ENCODE data around the gene DLL3.
"Not testable (repeated sequence)": the region's sequence is repeated elsewhere in the genome, so short reads cannot be mapped to it uniquely, and the experiment has no call there.

The DLL3 gene, protein sequence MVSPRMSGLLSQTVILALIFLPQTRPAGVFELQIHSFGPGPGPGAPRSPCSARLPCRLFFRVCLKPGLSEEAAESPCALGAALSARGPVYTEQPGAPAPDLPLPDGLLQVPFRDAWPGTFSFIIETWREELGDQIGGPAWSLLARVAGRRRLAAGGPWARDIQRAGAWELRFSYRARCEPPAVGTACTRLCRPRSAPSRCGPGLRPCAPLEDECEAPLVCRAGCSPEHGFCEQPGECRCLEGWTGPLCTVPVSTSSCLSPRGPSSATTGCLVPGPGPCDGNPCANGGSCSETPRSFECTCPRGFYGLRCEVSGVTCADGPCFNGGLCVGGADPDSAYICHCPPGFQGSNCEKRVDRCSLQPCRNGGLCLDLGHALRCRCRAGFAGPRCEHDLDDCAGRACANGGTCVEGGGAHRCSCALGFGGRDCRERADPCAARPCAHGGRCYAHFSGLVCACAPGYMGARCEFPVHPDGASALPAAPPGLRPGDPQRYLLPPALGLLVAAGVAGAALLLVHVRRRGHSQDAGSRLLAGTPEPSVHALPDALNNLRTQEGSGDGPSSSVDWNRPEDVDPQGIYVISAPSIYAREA

DNA sequence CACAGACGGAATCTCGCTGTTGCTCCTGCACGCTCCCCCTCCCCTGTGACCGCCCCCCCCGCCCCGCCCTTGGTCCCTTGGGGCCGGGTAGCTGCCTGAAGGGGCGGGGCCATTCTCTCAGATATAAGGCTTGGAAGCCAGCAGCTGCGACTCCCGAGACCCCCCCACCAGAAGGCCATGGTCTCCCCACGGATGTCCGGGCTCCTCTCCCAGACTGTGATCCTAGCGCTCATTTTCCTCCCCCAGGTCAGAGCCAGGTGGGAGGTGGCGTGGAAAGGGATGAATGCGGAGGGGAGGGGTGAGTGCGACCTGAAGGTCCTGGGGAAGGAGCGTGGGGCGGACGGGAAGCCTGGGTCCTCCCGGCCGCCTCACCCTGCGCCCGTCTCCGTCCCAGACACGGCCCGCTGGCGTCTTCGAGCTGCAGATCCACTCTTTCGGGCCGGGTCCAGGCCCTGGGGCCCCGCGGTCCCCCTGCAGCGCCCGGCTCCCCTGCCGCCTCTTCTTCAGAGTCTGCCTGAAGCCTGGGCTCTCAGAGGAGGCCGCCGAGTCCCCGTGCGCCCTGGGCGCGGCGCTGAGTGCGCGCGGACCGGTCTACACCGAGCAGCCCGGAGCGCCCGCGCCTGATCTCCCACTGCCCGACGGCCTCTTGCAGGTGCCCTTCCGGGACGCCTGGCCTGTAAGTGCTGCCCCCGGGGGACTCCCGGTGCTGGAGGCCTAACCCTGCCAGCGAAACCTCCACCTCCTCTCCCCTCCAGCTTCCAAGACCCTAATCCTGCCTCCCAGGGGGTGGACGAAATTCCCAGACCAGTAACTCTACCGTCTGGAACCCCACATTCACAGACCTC lies at the start of gene DLL3:
Gene DLL3, plus strand, starts transcription at position 150 of the 845 bp plus-strand sequence. Its CDS starts 28 bp downstream, at position 178.
- DNase-seq = peak in 1 of 2 donors; percentile 17

DNA sequence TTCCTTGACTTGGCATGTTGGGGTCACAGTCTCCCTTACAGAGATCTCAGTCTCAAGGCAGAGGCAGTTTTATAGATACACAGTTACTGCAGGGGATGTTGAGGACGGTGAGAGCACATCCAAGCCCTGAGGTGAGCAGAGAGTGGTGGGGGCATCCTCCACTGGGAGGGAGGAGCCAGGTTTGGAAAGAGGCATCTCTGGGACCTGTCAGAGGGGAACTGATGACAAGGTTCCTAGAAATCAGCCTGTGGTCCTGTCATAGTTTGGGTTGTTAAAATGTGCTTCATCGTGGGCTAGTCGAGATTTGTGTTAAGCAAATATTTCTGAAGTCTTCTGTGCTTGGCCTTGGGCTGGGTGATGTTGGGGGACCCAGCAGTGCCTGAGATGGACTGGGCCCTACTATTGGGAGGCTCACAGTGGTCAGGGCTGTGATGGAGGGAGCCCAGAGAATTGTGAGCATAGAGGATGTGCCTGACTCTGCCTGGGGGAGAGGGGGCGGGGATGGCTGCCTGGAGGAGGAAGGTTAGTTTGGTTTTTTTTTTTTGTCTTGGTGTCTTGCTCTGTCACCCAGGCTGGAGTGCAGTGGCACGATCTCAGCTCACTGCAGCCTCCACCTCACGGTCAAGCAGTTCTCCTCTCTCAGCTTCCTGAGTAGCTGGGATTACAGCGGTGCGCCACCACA lies 49.5 kb upstream of the DLL3 start:
- no peak for DNase-seq

DNA sequence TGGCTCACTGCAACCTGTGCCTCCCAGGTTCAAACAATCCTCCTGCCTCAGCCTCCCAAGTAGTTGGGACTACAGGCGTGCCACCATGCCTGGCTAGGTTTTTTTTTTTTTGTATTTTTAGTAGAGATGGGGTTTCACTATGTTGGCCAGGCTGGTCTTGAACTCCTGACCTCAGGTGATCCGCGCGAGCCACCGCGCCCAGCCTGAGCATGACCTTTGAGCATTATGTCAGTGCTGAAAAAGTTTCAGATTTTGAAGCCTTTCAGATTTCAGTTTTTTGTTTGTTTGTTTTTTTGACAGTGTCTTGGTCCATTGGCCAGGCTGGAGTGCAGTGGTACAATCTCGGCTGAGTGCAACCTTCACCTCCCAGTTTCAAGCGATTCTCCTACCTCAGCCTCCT lies 47.5 kb upstream of the DLL3 start:
- DNase-seq = not testable (repeated sequence)

DNA sequence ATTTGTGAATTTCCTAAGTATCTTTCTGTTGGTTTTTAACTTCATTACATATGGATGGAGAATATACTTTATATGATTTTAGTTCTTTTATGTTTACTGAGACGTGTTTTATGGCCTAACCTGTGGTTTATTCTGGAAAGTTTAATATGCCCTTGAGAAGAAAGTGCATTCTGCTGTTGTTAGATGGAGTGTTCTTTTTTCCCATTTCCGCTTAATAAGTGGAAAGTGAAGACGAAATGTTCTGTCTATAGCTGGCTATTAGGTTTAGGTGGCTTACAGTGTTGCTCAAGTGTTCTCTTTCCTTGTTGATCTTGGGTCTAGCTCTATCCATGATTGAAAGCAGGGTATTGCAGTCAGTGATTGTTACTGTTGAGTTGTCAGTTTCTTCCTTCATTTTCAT lies 35.3 kb upstream of the DLL3 start:
- no peak for DNase-seq

DNA sequence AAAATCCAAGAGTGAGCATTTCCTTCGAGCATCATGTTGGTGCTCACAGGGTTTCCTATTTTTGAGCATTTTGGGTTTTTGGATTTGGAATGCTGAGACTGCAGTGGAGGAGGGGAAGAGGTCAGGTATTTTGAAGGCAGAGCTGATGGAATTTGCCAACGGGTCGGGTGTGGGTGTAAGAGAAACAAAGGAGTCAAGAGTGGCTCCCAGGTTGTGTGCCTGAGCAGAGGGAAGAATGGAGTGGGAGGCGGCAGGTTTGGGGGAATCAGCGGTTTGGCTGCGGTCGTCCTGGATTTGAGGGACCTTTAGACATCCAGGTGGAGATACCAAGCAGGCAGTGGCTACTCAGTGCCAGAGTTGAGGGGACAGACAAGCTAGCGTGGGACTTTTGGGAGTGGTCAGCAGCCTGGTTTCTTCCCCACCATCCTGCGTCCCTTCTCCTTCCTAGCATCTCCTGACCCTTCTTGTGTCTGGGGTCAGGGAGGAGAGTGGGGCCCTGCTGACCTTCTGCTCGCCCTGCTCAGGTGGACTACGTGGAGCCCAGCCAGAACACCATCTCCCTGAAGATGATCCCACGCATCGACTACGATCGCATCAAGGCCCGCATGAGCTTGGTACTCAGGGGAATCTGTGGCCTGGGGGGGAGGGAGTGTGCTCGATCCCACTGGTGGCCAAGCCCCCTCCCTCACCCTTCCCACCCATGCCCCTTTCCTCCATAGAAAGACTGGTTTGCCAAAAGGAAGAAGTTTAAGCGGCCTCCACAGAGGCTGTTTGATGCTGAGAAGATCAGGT lies 32.6 kb upstream of the DLL3 start:
- no peak for DNase-seq

DNA sequence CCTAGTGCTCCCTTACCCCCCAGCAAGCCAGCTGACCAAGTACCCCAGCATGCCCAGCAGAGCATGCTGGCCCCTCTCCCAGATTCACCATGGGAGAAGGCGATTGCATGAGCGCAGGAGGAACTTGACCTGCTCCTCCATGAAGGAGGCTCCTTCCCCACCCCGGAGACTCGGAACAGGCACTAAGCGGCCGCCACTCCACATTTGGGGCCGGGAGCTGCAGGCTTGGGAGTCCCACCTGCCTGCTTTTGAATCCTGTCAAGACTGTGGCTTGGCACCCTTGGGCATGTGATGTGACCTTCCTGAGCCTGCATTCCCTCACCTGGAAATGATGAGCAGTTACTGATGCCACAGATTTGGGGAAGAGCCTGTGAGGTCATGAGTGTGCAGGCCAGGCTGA lies 30.8 kb upstream of the DLL3 start:
- DNase-seq = no peak

DNA sequence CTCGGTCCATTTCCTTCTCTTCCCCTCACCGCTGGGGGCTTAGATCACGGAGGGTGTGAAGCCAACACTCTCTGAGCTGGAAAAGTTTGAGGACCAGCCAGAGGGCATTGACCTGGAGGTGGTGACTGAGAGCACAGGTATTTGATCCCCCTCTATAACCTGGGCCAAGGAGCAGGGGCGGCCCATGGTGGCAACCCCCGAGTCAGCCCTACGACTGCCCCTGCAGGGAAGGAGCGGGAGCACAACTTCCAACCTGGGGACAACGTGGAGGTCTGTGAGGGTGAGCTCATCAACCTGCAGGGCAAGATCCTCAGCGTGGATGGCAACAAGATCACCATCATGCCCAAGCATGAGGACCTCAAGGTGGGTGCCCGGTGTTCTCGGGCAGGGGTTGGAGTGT lies 29.7 kb upstream of the DLL3 start:
- DNase-seq = no peak

DNA sequence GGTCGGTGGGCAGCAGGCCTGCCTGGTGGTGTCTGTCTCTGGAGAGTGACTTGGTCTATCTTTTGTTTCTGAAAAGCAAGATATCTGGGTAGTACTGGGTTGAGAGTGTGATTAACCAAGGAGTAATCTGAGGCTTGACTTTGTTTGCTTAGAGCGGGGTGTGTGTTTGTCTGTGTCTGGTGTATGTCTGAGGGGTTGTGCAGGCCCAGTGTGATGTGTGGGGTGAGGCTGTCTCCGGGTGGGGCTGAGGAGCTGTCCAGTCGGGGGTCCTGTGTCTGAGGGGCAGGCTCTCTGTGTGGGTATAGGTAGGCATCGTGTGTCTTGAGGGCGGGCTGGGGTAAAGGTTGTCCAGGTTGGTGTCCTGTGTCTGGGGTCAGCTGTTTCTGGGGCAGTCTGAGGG lies 29.2 kb upstream of the DLL3 start:
- no peak for DNase-seq

DNA sequence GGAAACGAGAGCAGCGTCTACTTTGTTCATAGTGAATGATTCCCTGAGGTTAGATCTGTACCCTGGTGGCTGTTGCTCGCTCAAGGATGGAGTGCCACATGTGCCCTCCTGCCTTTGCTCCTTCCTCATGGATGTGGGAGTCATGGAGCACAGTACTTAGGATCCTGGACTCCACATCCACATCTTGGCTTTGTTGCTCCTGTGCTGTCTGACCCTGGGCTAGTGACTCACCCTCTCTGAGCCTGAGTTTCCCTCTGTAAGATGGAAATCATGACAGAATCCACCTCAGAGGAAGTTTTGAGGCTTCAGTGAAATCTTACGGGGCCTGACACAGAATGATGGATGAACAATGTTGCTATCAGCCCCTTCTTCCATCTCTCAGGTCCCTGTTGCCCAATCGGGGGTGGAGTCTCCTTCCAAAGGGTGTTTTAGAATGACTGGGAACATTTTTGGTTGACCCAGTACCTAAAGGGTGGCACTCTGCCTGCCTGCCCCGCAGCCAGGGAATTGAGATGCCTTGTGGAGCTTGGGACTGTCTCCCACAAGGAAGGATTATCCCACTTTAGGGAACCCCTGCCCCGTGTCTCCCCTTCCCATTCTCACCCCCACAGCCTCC lies 27.9 kb upstream of the DLL3 start:
- no peak for DNase-seq

DNA sequence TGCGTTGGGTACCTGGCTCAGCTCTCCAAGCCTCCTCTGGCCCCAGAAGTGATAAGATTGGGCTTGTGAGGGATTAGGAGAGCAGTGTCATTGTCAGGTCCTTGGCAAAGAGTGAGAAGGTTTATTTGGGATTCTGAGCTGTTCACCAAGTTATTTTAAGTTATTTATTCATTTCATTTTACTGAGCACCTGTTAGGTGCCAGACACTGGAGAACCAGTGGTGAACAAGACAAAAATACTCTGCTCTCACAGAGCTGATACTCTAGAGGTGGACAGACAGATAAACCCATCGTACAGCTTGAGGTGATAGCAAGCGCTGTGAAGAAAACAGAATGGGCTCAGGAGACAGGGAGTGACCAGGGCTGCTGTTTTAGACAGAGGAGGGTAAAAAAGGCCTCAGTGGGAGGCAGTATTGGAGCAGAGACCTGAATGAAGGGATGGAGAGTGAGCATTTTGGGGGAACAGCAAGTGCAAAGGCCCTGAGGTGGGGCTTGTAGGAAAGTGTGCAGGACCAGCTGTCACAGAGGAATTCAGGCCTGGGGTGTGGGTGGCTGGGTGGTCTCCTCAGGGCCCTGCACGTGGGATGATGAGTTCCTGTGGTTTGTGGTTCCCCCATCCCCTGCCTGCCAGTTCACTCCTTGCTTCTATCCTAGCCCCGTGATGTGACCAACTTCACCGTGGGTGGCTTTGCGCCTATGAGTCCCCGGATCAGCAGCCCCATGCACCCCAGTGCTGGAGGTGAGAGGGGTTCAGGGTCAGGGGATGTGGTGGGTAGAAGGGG lies 26.8 kb upstream of the DLL3 start:
- DNase-seq = no peak

DNA sequence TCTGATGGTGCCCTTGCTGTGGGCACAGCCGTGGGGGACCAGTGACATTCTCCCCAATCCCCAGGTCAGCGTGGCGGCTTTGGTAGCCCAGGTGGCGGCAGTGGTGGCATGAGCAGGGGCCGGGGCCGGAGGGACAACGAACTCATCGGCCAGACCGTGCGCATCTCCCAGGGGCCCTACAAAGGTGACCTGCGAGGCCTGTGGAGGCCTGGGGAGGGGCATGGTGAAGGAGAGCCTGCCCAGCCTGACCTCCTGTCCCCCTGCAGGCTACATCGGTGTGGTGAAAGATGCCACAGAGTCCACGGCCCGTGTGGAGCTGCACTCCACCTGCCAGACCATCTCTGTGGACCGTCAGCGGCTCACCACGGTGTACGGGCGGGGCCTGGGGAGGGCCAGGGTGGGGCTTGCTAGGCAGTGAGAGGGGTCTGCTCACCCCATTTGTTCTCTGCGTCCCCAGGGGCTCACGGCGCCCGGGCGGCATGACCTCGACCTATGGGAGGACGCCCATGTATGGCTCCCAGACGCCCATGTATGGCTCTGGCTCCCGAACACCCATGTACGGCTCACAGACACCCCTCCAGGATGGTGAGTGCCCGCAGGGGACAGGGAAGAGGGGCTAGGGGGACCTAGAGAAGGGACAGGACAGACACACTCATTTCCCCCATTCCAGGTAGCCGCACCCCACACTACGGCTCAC lies 25.9 kb upstream of the DLL3 start:
- DNase-seq = no peak

DNA sequence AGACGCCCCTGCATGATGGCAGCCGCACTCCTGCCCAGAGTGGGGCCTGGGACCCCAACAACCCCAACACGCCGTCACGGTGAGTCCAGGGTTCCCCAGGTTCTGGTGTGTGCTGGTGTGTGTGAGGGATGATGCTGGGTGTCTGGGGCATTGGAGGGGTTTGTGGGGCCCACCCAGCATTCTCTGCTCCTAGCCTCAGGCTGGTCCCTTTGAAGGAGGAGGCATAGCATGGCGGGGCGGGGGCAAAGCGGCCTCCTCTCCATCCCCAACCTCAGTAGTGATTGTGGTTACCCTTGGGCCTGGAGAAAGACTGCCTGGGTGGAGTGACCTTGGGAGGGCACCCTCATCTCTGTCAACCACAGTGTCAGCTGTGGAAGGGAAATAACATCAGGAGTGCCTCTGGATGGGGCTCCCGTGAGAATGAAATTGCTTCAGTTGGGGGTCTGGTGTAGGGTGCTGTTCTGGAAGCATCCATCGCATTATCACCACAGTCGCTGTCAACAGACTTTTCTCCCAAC lies 25.2 kb upstream of the DLL3 start:
- no peak for DNase-seq

DNA sequence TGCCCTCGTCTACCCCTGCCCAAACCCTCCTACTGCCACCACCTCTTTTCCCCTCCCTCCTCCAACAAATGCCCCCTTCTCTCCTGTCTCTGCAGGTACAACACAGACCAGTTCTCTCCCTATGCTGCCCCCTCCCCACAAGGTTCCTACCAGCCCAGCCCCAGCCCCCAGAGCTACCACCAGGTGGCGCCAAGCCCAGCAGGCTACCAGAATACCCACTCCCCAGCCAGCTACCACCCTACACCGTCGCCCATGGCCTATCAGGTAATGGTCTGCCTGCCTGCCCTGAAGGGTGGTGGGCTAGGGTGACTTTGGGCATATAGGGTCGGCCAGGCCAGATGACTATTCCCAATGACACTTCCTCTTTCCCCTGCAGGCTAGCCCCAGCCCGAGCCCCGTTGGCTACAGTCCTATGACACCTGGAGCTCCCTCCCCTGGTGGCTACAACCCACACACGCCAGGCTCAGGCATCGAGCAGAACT lies 24.6 kb upstream of the DLL3 start:
- DNase-seq = peak; percentile 72 to 78

DNA sequence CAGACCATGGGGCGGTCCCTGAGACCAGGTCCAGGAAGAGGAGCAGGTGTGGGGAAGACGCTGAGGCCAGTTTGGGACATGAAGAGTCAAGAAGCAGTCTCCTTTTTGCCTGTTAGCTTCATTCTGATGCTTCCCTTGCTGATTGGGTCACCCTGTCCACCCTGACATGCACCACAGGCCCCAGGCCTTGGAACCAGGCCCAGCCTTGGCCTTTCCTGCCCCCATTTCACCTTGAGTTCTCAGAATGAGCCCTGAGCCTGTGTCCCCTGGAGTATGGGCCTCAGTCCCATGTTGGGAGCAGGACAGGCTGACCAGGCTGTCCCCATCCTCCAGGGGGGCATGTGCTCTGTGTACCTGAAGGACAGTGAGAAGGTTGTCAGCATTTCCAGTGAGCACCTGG lies 23.0 kb upstream of the DLL3 start:
- DNase-seq = no peak

DNA sequence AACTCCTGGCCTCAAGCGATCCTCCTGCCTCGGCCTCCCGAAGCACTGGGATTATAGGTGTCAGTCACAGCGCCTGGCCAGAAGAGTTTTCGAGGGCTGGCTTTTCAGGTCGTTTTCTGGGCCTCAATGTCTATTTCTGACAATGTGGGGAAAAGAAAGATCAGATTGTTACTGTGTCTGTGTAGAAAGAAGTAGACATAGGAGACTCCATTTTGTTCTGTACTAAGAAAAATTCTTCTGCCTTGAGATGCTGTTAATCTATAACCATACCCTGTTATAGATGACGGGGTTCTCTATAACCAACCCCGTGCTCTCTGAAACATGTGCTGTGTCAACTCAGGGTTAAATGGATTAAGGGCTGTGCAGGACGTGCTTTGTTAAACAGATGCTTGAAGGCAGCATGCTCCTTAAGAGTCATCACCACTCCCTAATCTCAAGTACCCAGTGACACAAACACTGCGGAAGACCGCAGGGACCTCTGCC lies 19.4 kb upstream of the DLL3 start:
- DNase-seq = not testable (repeated sequence)

DNA sequence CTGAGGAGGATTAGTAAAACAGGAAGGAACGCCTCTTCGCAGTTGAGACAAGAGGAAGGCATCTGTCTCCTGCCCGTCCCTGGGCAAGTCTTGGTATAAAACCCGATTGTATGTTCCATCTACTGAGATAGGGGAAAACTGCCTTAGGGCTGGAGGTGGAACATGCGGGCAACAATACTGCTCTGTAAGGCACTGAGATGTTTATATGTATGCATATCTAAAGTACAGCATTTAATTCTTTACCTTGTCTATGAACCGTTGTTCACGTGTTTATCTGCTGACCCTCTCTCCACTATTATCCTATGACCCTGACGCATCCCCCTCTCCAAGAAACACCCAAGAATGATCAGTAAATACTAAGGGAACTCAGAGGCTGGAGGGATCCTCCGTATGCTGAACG lies 18.8 kb upstream of the DLL3 start:
- no peak for DNase-seq

DNA sequence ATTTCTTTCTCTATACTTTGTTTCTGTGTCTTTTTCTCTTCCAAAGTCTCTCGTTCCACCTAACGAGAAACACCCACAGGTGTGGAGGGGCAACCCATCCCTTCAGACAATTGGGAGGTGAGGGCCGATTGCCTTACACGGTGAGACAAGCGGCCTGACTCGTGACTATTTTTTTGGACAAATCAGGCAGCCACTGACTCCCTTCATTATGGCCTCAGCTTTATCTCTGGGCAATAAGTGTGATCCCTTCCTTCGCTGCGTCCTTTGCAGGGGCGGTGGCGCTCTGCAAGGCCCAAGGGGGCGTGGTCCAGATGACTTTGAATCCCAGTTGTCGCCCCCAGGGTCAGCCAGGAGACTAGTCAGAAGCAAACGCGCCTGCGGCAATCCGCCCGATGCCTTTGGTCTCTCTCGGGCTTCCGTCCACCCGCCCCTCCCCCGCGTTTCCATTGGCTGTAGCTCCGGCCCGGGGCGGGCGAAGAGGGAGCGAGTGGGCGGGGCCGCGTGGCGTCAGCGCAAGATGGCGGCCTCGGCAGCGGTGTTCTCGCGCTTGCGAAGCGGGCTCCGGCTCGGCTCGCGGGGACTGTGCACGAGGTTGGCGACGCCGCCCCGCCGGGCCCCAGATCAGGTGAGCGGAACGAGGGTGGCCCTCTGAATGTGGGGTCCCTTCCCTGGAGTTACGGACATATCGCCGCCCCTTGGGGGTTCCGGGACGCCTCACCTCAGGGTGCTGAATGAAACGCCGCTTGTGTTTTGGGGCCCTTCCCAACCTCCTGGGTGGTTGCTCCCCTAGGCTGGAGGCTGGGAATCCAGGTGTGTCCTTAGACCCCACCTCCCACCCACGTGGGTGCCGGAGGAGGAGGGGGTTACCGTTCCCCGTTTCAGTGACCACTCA lies 18.2 kb upstream of the DLL3 start, which contains the start of gene TIMM50:
Gene TIMM50, plus strand, starts transcription at position 502 of the 892 bp plus-strand sequence. Its CDS starts 16 bp downstream, at position 518.
- peak; percentile 98 for DNase-seq

DNA sequence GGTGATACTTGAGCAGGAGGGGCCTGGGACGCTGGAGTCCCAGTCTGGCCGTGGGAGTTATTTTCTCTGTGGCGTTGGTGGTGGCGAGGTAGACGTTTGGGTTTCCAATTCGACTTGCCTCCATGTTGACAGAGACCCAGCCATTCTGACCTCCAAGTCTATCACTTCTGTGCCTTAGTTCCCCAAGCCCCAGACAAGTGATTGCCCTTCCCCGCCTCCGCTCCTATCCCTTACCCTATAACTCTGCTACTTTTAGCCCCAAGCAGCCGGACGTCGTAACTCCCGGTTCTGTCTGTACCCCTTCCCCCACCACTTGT lies 17.6 kb upstream of the DLL3 start:
- no peak for DNase-seq

DNA sequence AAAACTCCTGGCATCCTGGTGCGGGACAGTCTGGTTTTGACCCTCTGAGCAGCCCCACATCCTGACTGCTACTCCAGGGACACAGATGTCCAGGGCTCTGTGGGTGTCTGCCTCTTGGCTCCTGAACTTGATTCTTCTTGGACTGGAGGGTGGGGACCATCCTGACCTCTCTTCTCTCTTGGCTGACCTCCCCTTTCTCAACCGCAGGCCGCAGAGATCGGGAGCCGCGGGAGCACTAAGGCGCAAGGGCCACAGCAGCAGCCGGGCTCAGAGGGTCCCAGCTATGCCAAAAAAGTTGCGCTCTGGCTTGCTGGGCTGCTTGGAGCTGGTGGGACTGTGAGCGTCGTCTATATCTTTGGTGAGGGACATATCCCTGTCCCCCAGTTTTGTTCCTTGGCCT lies 17.1 kb upstream of the DLL3 start:
- DNase-seq = no peak

Data from activated CD4-positive, alpha-beta T cell treated with anti-CD3 and anti-CD28 coated beads for 4 hours (primary cell).